Activated T-helper 1 cell treated with anti-CD3 and anti-CD28 coated beads, Interleukin-12 subunit alpha, Interleukin-12 subunit beta, Interleukin-2, Interleukin-4 antibody, amounts not matched to agents 30 ng/mL and 10 ng/mL and 1 ng/mL, durations not matched to agents 14 hours and 24 hours and 36 hours (primary cell): Measurements from ENCODE around the gene TSPAN9. TPM values are rescaled to one million over a fixed set of nuclear protein-coding genes. Genes with fewer than 3 reads are reported as not detected.

Experiments used
- DNase-seq: peaks from one replicate; pipeline ENCODE4 v3.0.0; 2021; ENCODE audit warnings: low spot score
- H3K27ac Mint-ChIP-seq: one replicate; pipeline ENCODE4 v1.8.0; 2021; ENCODE audit warnings: mild to moderate bottlenecking, mixed read lengths
- H3K27me3 Mint-ChIP-seq: one replicate; pipeline ENCODE4 v1.8.0; 2022; ENCODE audit warnings: mild to moderate bottlenecking, moderate library complexity, mixed read lengths; ENCODE audit not compliant: insufficient read depth
- H3K36me3 Mint-ChIP-seq: one replicate; pipeline ENCODE4 v1.8.0; 2021; ENCODE audit warnings: low read depth, mixed read lengths
- H3K4me1 Mint-ChIP-seq: one replicate; pipeline ENCODE4 v1.8.0; 2021; ENCODE audit warnings: low read depth, mixed read lengths
- H3K4me3 Mint-ChIP-seq: one replicate; pipeline ENCODE4 v1.8.0; 2021; ENCODE audit warnings: mild to moderate bottlenecking, moderate library complexity, mixed read lengths
- H3K9me3 Mint-ChIP-seq: one replicate; pipeline ENCODE4 v1.8.0; 2021; ENCODE audit warnings: mixed read lengths
- intact Hi-C: fragments of 100-400 bp; cut with micrococcal nuclease; formaldehyde crosslinking; loops from one replicate; pipeline ENCODE4 v1.15.1; 2024
- total RNA-seq: library from RNA; stranded (reverse); gene quantifications from 2 replicates; pipeline ENCODE4 v1.2.3, GENCODE V29; 2022

TSPAN9 gene
- total RNA-seq, 1 donor from 2014 or later: 0.44 TPM

- intact Hi-C loops: no loop called here
- no peak for DNase-seq
Measured at GRCh38 chr12:3302401-3303041, 225.3 kb downstream of the TSPAN9 start.

GRCh38 chr12:3303410-3304136, 226.4 kb downstream of the TSPAN9 start:
- no peaks in the 10 kb centered on the region for H3K36me3 Mint-ChIP-seq
- H3K27me3 Mint-ChIP-seq: peaks cover 6% of the 10 kb centered on the region
- H3K4me3 Mint-ChIP-seq: no peak overlapping the region
- H3K27ac Mint-ChIP-seq: no peak overlapping the region
- H3K9me3 Mint-ChIP-seq: no peaks in the 10 kb centered on the region
- intact Hi-C loops: no loop called here
- peaks cover 14% of the 10 kb centered on the region for H3K4me1 Mint-ChIP-seq
- DNase-seq: no peak

More at GRCh38 chr12:3302401-3303041, 225.3 kb downstream of the TSPAN9 start:
- no peak overlapping the region for H3K27ac Mint-ChIP-seq
- no peaks in the 10 kb centered on the region for H3K36me3 Mint-ChIP-seq
- peaks cover 9% of the 10 kb centered on the region for H3K27me3 Mint-ChIP-seq
- no peak overlapping the region for H3K4me3 Mint-ChIP-seq
- peaks cover 14% of the 10 kb centered on the region for H3K4me1 Mint-ChIP-seq
- H3K9me3 Mint-ChIP-seq: no peaks in the 10 kb centered on the region

GRCh38 chr12:3304436-3305165, 227.4 kb downstream of the TSPAN9 start:
- no peak for DNase-seq
- H3K27ac Mint-ChIP-seq: no peak overlapping the region
- H3K27me3 Mint-ChIP-seq: peaks cover 6% of the 10 kb centered on the region
- no peaks in the 10 kb centered on the region for H3K9me3 Mint-ChIP-seq
- no peak overlapping the region for H3K4me3 Mint-ChIP-seq
- H3K4me1 Mint-ChIP-seq: peaks cover 12% of the 10 kb centered on the region
- no peaks in the 10 kb centered on the region for H3K36me3 Mint-ChIP-seq
- intact Hi-C loops: no loop called here

GRCh38 chr12:3305464-3305863, 228.3 kb downstream of the TSPAN9 start:
- H3K4me3 Mint-ChIP-seq: no peak overlapping the region
- intact Hi-C loops: no loop called here
- peaks cover 6% of the 10 kb centered on the region for H3K27me3 Mint-ChIP-seq
- H3K9me3 Mint-ChIP-seq: no peaks in the 10 kb centered on the region
- DNase-seq: no peak
- H3K4me1 Mint-ChIP-seq: peaks cover 4% of the 10 kb centered on the region
- H3K27ac Mint-ChIP-seq: no peak overlapping the region
- no peaks in the 10 kb centered on the region for H3K36me3 Mint-ChIP-seq

DNA sequence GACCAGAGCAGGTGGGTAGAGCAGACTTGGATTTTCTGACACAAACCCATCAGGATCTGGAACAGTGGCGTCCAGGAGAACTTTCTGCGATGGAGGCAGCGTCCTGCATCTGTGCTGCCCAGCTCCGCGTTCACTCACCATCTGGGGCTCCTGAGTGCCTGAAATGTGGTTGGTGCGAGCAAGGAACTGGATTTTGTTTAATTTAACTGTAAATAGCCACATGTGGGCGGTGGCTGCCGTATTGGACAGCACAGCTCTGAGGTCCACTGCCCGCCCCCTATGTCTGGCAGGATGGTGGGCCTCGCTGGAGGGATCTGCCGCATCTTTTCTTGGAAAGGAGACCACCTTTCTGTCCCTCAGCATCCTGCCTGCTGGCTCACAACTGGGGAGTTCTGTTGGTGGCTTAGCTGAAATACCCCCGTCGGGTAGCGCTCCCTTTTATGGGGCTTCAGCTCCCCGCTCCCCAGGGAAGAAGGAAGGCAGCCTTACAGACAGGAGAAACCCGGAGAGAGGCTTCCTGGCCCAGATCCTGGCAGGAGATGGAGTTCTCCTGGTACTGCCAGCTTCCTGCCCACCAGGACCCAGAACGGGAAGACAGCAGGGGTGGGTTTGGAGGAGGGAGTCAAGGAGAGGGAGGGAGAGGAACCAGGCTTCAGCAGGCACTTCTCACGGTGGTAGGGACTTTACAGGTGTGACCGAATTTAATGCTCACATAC, 228.9 kb downstream of the TSPAN9 start:
- Mint-ChIP-seq H3K27ac (no peak overlapping the region), H3K9me3 (no peaks in the 10 kb centered on the region), H3K4me3 (no peak overlapping the region), H3K27me3 (peaks cover 4% of the 10 kb centered on the region), H3K4me1 (no peaks in the 10 kb centered on the region), H3K36me3 (no peaks in the 10 kb centered on the region)
- intact Hi-C loops: no loop called here
- DNase-seq: no peak

DNA sequence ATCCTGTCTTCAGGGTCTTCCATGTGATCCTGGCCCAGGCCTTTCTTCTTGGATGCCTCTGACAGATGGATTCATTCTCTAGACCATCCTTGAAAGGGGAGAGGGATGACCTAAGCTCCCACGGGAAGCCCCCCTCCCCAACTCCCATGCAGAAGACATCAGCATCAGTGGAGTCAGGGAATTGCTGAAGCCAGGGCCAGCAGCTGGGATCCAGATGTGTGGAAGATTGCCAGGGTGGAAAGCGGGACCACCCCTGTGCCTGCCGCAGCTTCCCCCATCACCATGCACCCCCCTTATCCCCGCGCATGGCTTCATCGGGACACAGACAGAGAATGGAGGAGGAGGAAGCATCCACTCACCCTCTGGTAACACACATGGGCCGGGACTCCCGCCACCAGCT, 230.2 kb downstream of the TSPAN9 start:
- intact Hi-C loops: no loop called here
- Mint-ChIP-seq H3K4me1 (no peaks in the 10 kb centered on the region), H3K4me3 (no peak overlapping the region), H3K36me3 (no peaks in the 10 kb centered on the region), H3K27me3 (no peaks in the 10 kb centered on the region), H3K9me3 (no peaks in the 10 kb centered on the region), H3K27ac (no peak overlapping the region)
- DNase-seq: no peak

GRCh38 chr12:3308063-3308462, 230.9 kb downstream of the TSPAN9 start:
- intact Hi-C loops: no loop called here
- H3K27me3 Mint-ChIP-seq: no peaks in the 10 kb centered on the region
- no peaks in the 10 kb centered on the region for H3K4me1 Mint-ChIP-seq
- H3K4me3 Mint-ChIP-seq: no peak overlapping the region
- no peak overlapping the region for H3K27ac Mint-ChIP-seq
- no peaks in the 10 kb centered on the region for H3K9me3 Mint-ChIP-seq
- no peaks in the 10 kb centered on the region for H3K36me3 Mint-ChIP-seq
- no peak for DNase-seq

GRCh38 chr12:3308609-3309008, 231.4 kb downstream of the TSPAN9 start:
- Mint-ChIP-seq H3K9me3 (no peaks in the 10 kb centered on the region), H3K27me3 (no peaks in the 10 kb centered on the region), H3K36me3 (no peaks in the 10 kb centered on the region), H3K4me3 (no peak overlapping the region), H3K4me1 (no peaks in the 10 kb centered on the region), H3K27ac (no peak overlapping the region)
- intact Hi-C loops: no loop called here
- DNase-seq: no peak

DNA sequence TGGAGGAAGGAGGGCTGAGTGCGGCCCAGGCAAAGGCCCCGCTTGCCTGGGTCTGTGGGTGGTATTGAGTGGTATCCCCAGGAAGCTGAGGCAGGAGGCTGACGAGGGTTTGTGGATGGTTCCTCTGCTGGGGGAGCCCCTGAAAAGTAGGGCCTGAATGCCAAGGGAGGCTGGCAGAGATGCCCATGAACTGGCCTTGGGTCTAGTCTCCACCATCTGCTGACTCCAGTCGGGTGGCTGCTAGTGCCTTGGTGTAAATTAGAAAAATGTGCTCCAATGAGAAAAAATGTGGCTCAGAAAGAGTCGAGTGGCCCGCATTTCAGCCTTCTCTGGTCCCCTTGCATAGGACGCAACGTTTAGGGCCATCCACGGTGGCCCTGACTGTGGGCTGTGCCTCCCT, 232.6 kb downstream of the TSPAN9 start:
- peaks cover 2% of the 10 kb centered on the region for H3K27me3 Mint-ChIP-seq
- H3K4me1 Mint-ChIP-seq: no peaks in the 10 kb centered on the region
- intact Hi-C loops: no loop called here
- no peaks in the 10 kb centered on the region for H3K36me3 Mint-ChIP-seq
- no peaks in the 10 kb centered on the region for H3K9me3 Mint-ChIP-seq
- no peak overlapping the region for H3K4me3 Mint-ChIP-seq
- no peak overlapping the region for H3K27ac Mint-ChIP-seq
- no peak for DNase-seq

GRCh38 chr12:3310271-3311026, 233.3 kb downstream of the TSPAN9 start:
- H3K9me3 Mint-ChIP-seq: no peaks in the 10 kb centered on the region
- intact Hi-C loops: no loop called here
- H3K4me1 Mint-ChIP-seq: no peaks in the 10 kb centered on the region
- no peaks in the 10 kb centered on the region for H3K36me3 Mint-ChIP-seq
- peaks cover 2% of the 10 kb centered on the region for H3K27me3 Mint-ChIP-seq
- H3K4me3 Mint-ChIP-seq: no peak overlapping the region
- DNase-seq: no peak
- H3K27ac Mint-ChIP-seq: no peak overlapping the region

DNA sequence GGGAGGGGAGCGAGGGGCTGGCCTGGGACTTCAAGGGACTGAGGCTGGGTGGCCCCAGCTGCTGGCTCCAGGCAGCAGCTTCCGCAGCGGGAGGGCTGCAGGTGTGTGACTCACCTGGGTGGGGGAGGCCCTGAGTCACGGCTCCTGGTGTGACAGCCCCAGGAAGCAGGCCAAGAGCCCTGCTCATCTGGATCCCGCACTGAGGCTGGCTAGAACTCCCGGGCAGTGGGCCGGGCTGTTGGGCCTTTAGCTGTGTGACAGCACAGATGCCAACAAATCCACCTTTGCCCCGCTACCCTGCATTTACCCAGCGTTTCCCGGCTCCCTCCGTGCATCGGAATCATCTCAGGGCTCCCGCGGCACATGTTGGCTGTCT, 233.8 kb downstream of the TSPAN9 start:
- no peak for DNase-seq
- H3K27ac Mint-ChIP-seq: no peak overlapping the region
- no peaks in the 10 kb centered on the region for H3K9me3 Mint-ChIP-seq
- no peaks in the 10 kb centered on the region for H3K4me1 Mint-ChIP-seq
- H3K4me3 Mint-ChIP-seq: no peak overlapping the region
- intact Hi-C loops: no loop called here
- H3K36me3 Mint-ChIP-seq: no peaks in the 10 kb centered on the region
- peaks cover 2% of the 10 kb centered on the region for H3K27me3 Mint-ChIP-seq

- no peak for DNase-seq
- Mint-ChIP-seq H3K36me3 (no peaks in the 10 kb centered on the region), H3K27me3 (peaks cover 2% of the 10 kb centered on the region), H3K27ac (no peak overlapping the region), H3K9me3 (no peaks in the 10 kb centered on the region), H3K4me1 (no peaks in the 10 kb centered on the region), H3K4me3 (no peak overlapping the region)
- intact Hi-C loops: no loop called here
Measured at GRCh38 chr12:3311491-3312103, 234.4 kb downstream of the TSPAN9 start.
